Fibroblast of mammary gland (primary cell): Measurements from ENCODE around the gene TXNL4B.

ENCODE experiments used
- DNase-seq: peaks from one replicate; pipeline ENCODE4 v3.0.0-alpha.2; 2010; ENCODE audit warnings: low read depth
- H3K4me3 ChIP-seq: 2 replicates; pipeline ENCODE4 v1.5.1; 2011; ENCODE audit warnings: low read depth, mild to moderate bottlenecking, low read length, moderate library complexity; ENCODE audit not compliant: control insufficient read depth
- TF ChIP-seq, protein P1 (sequence below): conservative IDR thresholded peaks from 2 replicates; pipeline ENCODE4 v1.5.1; 2011; ENCODE audit warnings: low read depth, low read length, inconsistent platforms; ENCODE audit not compliant: control insufficient read depth, insufficient read depth

Gene TXNL4B

GRCh38 chr16:72042157-72042660 lies 51.2 kb downstream of the TXNL4B start:
- TF ChIP-seq, protein P1, sequence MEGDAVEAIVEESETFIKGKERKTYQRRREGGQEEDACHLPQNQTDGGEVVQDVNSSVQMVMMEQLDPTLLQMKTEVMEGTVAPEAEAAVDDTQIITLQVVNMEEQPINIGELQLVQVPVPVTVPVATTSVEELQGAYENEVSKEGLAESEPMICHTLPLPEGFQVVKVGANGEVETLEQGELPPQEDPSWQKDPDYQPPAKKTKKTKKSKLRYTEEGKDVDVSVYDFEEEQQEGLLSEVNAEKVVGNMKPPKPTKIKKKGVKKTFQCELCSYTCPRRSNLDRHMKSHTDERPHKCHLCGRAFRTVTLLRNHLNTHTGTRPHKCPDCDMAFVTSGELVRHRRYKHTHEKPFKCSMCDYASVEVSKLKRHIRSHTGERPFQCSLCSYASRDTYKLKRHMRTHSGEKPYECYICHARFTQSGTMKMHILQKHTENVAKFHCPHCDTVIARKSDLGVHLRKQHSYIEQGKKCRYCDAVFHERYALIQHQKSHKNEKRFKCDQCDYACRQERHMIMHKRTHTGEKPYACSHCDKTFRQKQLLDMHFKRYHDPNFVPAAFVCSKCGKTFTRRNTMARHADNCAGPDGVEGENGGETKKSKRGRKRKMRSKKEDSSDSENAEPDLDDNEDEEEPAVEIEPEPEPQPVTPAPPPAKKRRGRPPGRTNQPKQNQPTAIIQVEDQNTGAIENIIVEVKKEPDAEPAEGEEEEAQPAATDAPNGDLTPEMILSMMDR: no peak
- H3K4me3 ChIP-seq: no peak overlapping the region
- DNase-seq: no peak

DNA sequence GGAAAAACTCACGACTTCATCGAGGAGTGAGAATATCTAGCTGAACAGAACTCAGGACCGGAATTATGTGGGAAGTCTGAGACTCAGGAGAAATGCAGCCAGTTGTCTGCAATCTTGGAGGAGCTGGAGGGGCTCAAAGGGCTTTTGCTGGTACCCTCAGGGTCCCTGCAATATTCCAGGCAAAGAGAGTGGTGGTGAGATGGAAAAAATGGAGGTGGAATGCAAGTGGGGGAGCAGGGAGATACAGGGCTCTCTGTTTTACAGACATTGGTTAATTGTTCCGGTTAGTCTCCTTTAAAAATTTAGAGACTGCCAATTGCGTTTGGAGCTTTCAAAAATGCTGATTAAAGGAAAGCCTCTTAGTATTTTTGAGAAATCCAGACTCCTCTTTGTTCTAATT lies 57.3 kb downstream of the TXNL4B start:
- no peak overlapping the region for H3K4me3 ChIP-seq
- DNase-seq: no peak
- TF ChIP-seq, protein P1: no peak
